Measurements from ENCODE around the gene LCN15. TPM values are rescaled to one million over a fixed set of nuclear protein-coding genes. Genes with fewer than 3 reads are reported as not detected.

LCN15 gene
- total and polyA plus RNA-seq, 2 of the 4 experiments (the other 2 are of a cell fraction) = not detected

GRCh38 chr9:136757751-136758140 lies 6.6 kb downstream of the LCN15 start:
- Histone ChIP-seq H3K27me3 (ENCODE audit: control insufficient read depth, insufficient read depth, low read length) (peaks cover 6% of the 10 kb centered on the region), H3K4me1 (ENCODE audit: control insufficient read depth, insufficient read depth, low read length) (no peaks in the 10 kb centered on the region), H3K4me3 (ENCODE audit: insufficient read depth, low read depth, low read length) (no peak overlapping the region), H3K9me3 (ENCODE audit: control insufficient read depth, insufficient read depth, low read length) (peaks cover 12% of the 10 kb centered on the region), H2BK15ac (ENCODE audit: low read depth, low read length) (no peak overlapping the region), H4K5ac (ENCODE audit: low read depth, low read length) (no peak overlapping the region), H3K36me3 (ENCODE audit: control insufficient read depth, insufficient read depth, low read length) (no peaks in the 10 kb centered on the region), H3K9me1 (ENCODE audit: insufficient read depth, low read length) (no peaks in the 10 kb centered on the region), H4K20me1 (ENCODE audit: insufficient read depth, low read length) (no peaks in the 10 kb centered on the region), H2AFZ (replicated peaks; ENCODE audit: low read length, poor library complexity) (no peak overlapping the region), H3K27ac (ENCODE audit: insufficient read depth, low read length) (no peak overlapping the region), H2AK5ac (ENCODE audit: low read depth, low read length) (no peak overlapping the region), H2BK120ac (ENCODE audit: low read depth, low read length) (no peak overlapping the region), H3K9ac (ENCODE audit: low read depth, low read length) (no peak overlapping the region), H3K56ac (ENCODE audit: extremely low read depth, insufficient read depth, low read length) (no peak overlapping the region), H3K14ac (replicated peaks; ENCODE audit: low read depth, low read length) (no peak overlapping the region), H3K79me1 (ENCODE audit: low read depth in 1 of 2, low read length in 2 of 2) (no peaks in the 10 kb centered on the region), H3K23ac (ENCODE audit: low read depth, low read length) (no peak overlapping the region), H4K91ac (ENCODE audit: insufficient read depth, low read depth, low read length) (no peak overlapping the region), H2AK9ac (replicated peaks; ENCODE audit: low read depth, low read length, poor library complexity) (no peak overlapping the region), H3K18ac (ENCODE audit: low read depth, low read length) (no peak overlapping the region), H4K8ac (ENCODE audit: low read depth in 2 of 2, low read length in 2 of 2) (no peak overlapping the region), H2BK5ac (ENCODE audit: low read depth, low read length, poor library complexity, severe bottlenecking) (no peak overlapping the region), H2BK20ac (ENCODE audit: low read depth, low read length) (no peak overlapping the region), H3K4me2 (ENCODE audit: low read depth, low read length) (no peak overlapping the region), H3K4ac (ENCODE audit: low read depth, low read length) (no peak overlapping the region)
- ChIA-PET CTCF (interaction anchor here (0.8 kb wide), 1 partner anchor 22 kb away, joined by 7 read pairs; no protein-coding TSS in a partner anchor), POLR2A (ENCODE audit: unreplicated experiment) (no interaction called here)
- dilution Hi-C loops (cut with HindIII; ENCODE audit: low sequenced_read_pairs, unreplicated experiment) = no loop called here
- ATAC-seq (ENCODE audit: low read depth) (no peak), DNase-seq (no peak)
- intact Hi-C loops (cut with micrococcal nuclease) = no loop called here
- no TSS peak for BruUV-seq (replicated peaks)
- in situ Hi-C loops (cut with MboI; ENCODE audit: low sequenced_read_pairs) = no loop called here
- no peak for TF ChIP-seq BHLHE40 (IDR thresholded peaks at IDR 0.05; ENCODE audit: low read depth, low read length)
- TF ChIP-seq SMC3 (IDR thresholded peaks at IDR 0.05; ENCODE audit: low read depth, low read length) = no peak
- no peak for TF ChIP-seq MXI1 (IDR thresholded peaks at IDR 0.05; ENCODE audit: borderline replicate concordance, low read depth, low read length)
- TF ChIP-seq CHD1 (IDR thresholded peaks at IDR 0.05; ENCODE audit: low read depth, low read length) = no peak
- TF ChIP-seq POLR2A (IDR thresholded peaks at IDR 0.05; ENCODE audit: low read depth, low read length) = no peak
- no peak for TF ChIP-seq RFX5 (IDR thresholded peaks at IDR 0.05; ENCODE audit: low read depth, low read length)
- no peak for TF ChIP-seq ELK1 (IDR thresholded peaks at IDR 0.05; ENCODE audit: borderline replicate concordance, low read depth, low read length)
- no peak for TF ChIP-seq USF2 (IDR thresholded peaks at IDR 0.05; ENCODE audit: low read depth, low read length)
- no peak for TF ChIP-seq CTCF (conservative IDR thresholded peaks at IDR 0.05; ENCODE audit: low read depth, low read length)
- TF ChIP-seq FOS (IDR thresholded peaks at IDR 0.05; ENCODE audit: low read depth, low read length) = no peak
- TF ChIP-seq MAZ (IDR thresholded peaks at IDR 0.05; ENCODE audit: borderline replicate concordance, low read depth, low read length) = no peak
- 87% methylated on average over 13 of the region's 20 CpGs; no CpG with 5 or more reads in 1 of the 2 experiments for WGBS, 2 experiments (ENCODE audit: extremely low coverage in 2 of 2, insufficient read length in 1 of 2)

All from IMR-90 (cell line).